Kidney (tissue), 14 donors: ENCODE measurements around the gene APH1A. TPM values are rescaled to one million over a fixed set of nuclear protein-coding genes. Genes with fewer than 3 reads are reported as not detected.

Source experiments
- DNase-seq, 5 donors: peaks; one replicate each; pipeline ENCODE4 v3.0.0-alpha.2; 2013 to 2020
- FAIRE-seq: peaks from 2 replicates; lab custom pipeline; 2012; peaks lifted over from hg19 to GRCh38; lab: Jason Lieb, UNC
- H3K27ac ChIP-seq, 2 donors: one replicate each; pipeline ENCODE4 v1.7.0; 2013; ENCODE audit warnings: low read depth in 2 of 2, low read length in 2 of 2, inconsistent platforms in 1 of 2
- H3K27me3 ChIP-seq: one replicate; pipeline ENCODE4 v1.7.1; 2013; ENCODE audit warnings: low read length, inconsistent platforms; ENCODE audit not compliant: control insufficient read depth, insufficient read depth
- H3K36me3 ChIP-seq, 3 donors: one replicate each; pipeline versions ENCODE4 v1.7.0 to v1.7.1; 2013; ENCODE audit warnings: low read length in 3 of 3, control low read depth in 1 of 3, inconsistent platforms in 1 of 3; ENCODE audit not compliant: insufficient read depth in 3 of 3, control insufficient read depth in 2 of 3
- H3K4me1 ChIP-seq, 3 donors: one replicate each; pipeline versions ENCODE4 v1.7.0 to v1.7.1; 2013; ENCODE audit warnings: low read length in 3 of 3, inconsistent platforms in 1 of 3, low read depth in 1 of 3; ENCODE audit not compliant: control insufficient read depth in 2 of 3, insufficient read depth in 2 of 3
- H3K4me3 ChIP-seq, 3 donors: one replicate each; pipeline versions ENCODE4 v1.7.0 to v1.8.1; 2013; ENCODE audit warnings: low read length in 3 of 3, control low read depth in 1 of 3, inconsistent platforms in 1 of 3
- H3K9ac ChIP-seq, 3 donors: one replicate each; pipeline versions ENCODE4 v1.7.0 to v1.7.1; 2013; ENCODE audit warnings: low read length in 3 of 3, control low read depth in 1 of 3, inconsistent platforms in 1 of 3
- H3K9me3 ChIP-seq, 3 donors: one replicate each; pipeline versions ENCODE4 v1.7.0 to v1.7.1; 2013; ENCODE audit warnings: low read length in 3 of 3, control low read depth in 1 of 3, inconsistent platforms in 1 of 3; ENCODE audit not compliant: control insufficient read depth in 2 of 3, insufficient read depth in 1 of 3
- CTCF ChIP-seq: IDR thresholded peaks from 3 replicates; pipeline ENCODE4 v1.5.1; 2012; ENCODE audit warnings: mild to moderate bottlenecking, moderate library complexity, borderline replicate concordance; ENCODE audit not compliant: insufficient read depth; ENCODE audit errors: extremely low read depth
- intact Hi-C: fragments of 100-400 bp; cut with DNase I; formaldehyde crosslinking; loops from one replicate; pipeline ENCODE4 v1.11.1; 2022
- polyA plus RNA-seq: library from polyadenylated mRNA; stranded (reverse); fragments of 350-450 nt; fragmentation: Illumina TruSeq; extraction: RNeasy Lipid Tissue Mini Kit (QIAGEN cat#74804); gene quantifications from one replicate; pipeline ENCODE4 v1.2.3, GENCODE V29; 2014; ENCODE audit warnings: low read depth, low replicate concordance; ENCODE audit not compliant: insufficient read depth
- total RNA-seq: library from RNA; stranded (reverse); fragmentation: NEBNext Ultra II Directional; extraction: Animal tissue kit (Norgen Biotek cat#: 25700); gene quantifications from one replicate; pipeline ENCODE4 v1.2.1, GENCODE V29; 2021
- donor health status: control.
- donor health status: control.
- donor health status: control.
- donor health status: control.
- donor health status: control.
- donor health status: DM: yes; HTN: yes; CAD: no.
- donor health status: Normal renal cell carcinoma (clear cell type).

The APH1A gene
- total and polyA plus RNA-seq, 2 donors from 2014 or later, result 116 to 147 TPM

GRCh38 chr1:150299716-150300115, 30.9 kb upstream of the APH1A start:
- no peaks in the 10 kb centered on the region for H3K4me1 ChIP-seq
- FAIRE-seq (no peak), DNase-seq (no peak)
- H3K27ac ChIP-seq, result no peak overlapping the region
- no peaks in the 10 kb centered on the region for H3K27me3 ChIP-seq
- intact Hi-C loops, result no loop called here
- H3K36me3 ChIP-seq, result peaks cover 3 to 25% (median 12%) of the 10 kb centered on the region in 3 donors
- no peak for TF ChIP-seq CTCF
- no peak overlapping the region for H3K9ac ChIP-seq
- no peaks in the 10 kb centered on the region for H3K9me3 ChIP-seq
- H3K4me3 ChIP-seq, result no peak overlapping the region

- peaks cover 6 to 7% (median 6%) of the 10 kb centered on the region in 3 donors for H3K4me1 ChIP-seq
- FAIRE-seq, result no peak
- TF ChIP-seq CTCF, result no peak
- no peak overlapping the region for H3K9ac ChIP-seq
- no peaks in the 10 kb centered on the region for H3K27me3 ChIP-seq
- DNase-seq, result no peak
- H3K36me3 ChIP-seq, result peaks cover 0 to 7% (median 7%) of the 10 kb centered on the region in 3 donors
- no peak overlapping the region for H3K27ac ChIP-seq
- no peak overlapping the region for H3K4me3 ChIP-seq
- intact Hi-C loops, result no loop called here
- H3K9me3 ChIP-seq, result no peaks in the 10 kb centered on the region
Measured at GRCh38 chr1:150295476-150295875, 26.7 kb upstream of the APH1A start.

- intact Hi-C loops, result no loop called here
- Histone ChIP-seq H3K4me3 (peak within 1 kb of the TSS; percentile 90 to 96 (median 95)), H3K9me3 (no peaks in the 10 kb centered on the region), H3K36me3 (peaks cover 0 to 7% (median 7%) of the 10 kb centered on the region in 3 donors), H3K27ac (peak within 1 kb of the TSS; percentile 64 to 68), H3K27me3 (no peaks in the 10 kb centered on the region), H3K9ac (peak within 1 kb of the TSS; percentile 80 to 95 (median 87)), H3K4me1 (peaks cover 6 to 7% (median 6%) of the 10 kb centered on the region in 3 donors)
- DNase-seq (peak; percentile 95 to 99 (median 96)), FAIRE-seq (no peak)
- TF ChIP-seq CTCF, result no peak
Measured at GRCh38 chr1:150293433-150294253, 24.8 kb upstream of the APH1A start, which contains the start of gene MRPS21. MRPS21 (plus strand) TSS chr1:150293861; CDS start chr1:150294367, 506 bp downstream.
